Measurements from ENCODE around the gene TBC1D21. TPM values are rescaled to one million over a fixed set of nuclear protein-coding genes. Genes with fewer than 3 reads are reported as not detected.

TBC1D21 gene
- total and polyA plus RNA-seq, 9 of the 15 experiments (the other 6 are each of a cell fraction or from before 2014, with no cell fraction given), result not detected

DNA sequence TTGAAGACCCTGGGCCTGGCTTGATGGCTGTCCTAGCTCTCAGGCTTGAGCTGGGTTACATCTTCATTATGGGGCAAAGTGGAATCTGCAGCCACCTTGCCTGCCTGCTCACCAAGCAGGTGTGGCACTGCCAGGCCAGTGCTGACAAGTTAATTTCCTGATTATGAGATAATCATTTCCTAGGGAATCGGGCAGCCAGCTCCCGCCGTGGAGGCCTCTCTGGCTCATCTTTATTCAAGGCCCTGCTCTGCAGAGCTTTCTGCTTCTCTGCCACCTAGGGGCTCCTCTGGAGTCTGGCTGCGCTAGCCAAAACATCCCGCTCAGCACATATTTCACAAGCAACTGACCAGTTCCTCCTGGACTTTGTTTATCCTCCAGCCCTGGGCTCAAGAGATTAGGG, 62.8 kb downstream of the TBC1D21 start:
- in situ Hi-C loops (cut with MboI), result no loop called here
- DNase-seq (ENCODE audit: extremely low read depth in 1 of 4, low spot score in 3 of 4), result no peak
- Histone ChIP-seq H3K4me1 (replicated peaks in 1 of 2; ENCODE audit: control insufficient read depth in 2 of 2, insufficient read depth in 2 of 2, low read length in 2 of 2) (peaks cover 0 to 4% of the 10 kb centered on the region in 2 experiments; a peak in 1 of 5 replicates), H4K20me1 (replicated peaks; ENCODE audit: control insufficient read depth, insufficient read depth, low read length) (0 out of 2 replicates have a peak, but pooled peaks cover 9% of the 10 kb centered on the region), H2AFZ (ENCODE audit: low read depth, low read length) (no peak overlapping the region), H3K27me3 (ENCODE audit: control insufficient read depth in 2 of 2, insufficient read depth in 2 of 2, low read length in 2 of 2) (peaks cover 14 to 57% of the 10 kb centered on the region in 2 experiments; a peak in 4 of 5 replicates), H3K4me3 (no peak overlapping the region), H3K9me3 (replicated peaks; ENCODE audit: control insufficient read depth, insufficient read depth, low read depth, low read length) (no peaks in the 10 kb centered on the region), H3K9me1 (ENCODE audit: control insufficient read depth, insufficient read depth, low read length) (no peaks in the 10 kb centered on the region), H3K36me3 (ENCODE audit: control insufficient read depth, insufficient read depth, low read length) (no peaks in the 10 kb centered on the region), H3K4me2 (ENCODE audit: insufficient read depth, low read length) (no peak overlapping the region), H3K79me2 (ENCODE audit: control insufficient read depth, insufficient read depth, low read length) (no peaks in the 10 kb centered on the region), H3K9ac (ENCODE audit: insufficient read depth in 1 of 2, low read depth in 2 of 2, low read length in 2 of 2) (no peak overlapping the region), H3K27ac (ENCODE audit: extremely low read depth, low read depth, low read length) (no peak overlapping the region)
- intact Hi-C loops (cut with micrococcal nuclease), result no loop called here
- WGBS (ENCODE audit: insufficient coverage, low coverage, missing lambda C conversion rate), result 0% methylated on average over 5 of the region's 5 CpGs
- peak; percentile 65; the same call in 2 of the 3 replicates for ATAC-seq
- CTCF ChIA-PET (ENCODE audit: low intra/inter-chr PET ratio), result no interaction called here
- POLR2A ChIA-PET, result interaction anchor here (0.7 kb wide), 1 partner anchor 17 kb away, joined by 3 read pairs; no protein-coding TSS in a partner anchor
- TF ChIP-seq XRCC3 (IDR thresholded peaks at IDR 0.05) (no peak), MTA3 (IDR thresholded peaks at IDR 0.05; ENCODE audit: borderline replicate concordance) (no peak), NFATC3 (IDR thresholded peaks at IDR 0.05) (no peak), TCFL5 (CRISPR knock-in tag; conservative IDR thresholded peaks at IDR 0.05) (no peak), NR2F6 (CRISPR knock-in tag; IDR thresholded peaks at IDR 0.05) (no peak), ZC3H11A (IDR thresholded peaks at IDR 0.05; ENCODE audit: low read depth, low read length) (no peak), PHTF2 (CRISPR knock-in tag; IDR thresholded peaks at IDR 0.05) (no peak)
- BruUV-seq (replicated peaks), result no TSS peak
- no peak for FAIRE-seq

Measured in K562 (cell line).